K562 (cell line): Measurements from ENCODE around the gene CACNA2D4. TPM values are rescaled to one million over a fixed set of nuclear protein-coding genes. Genes with fewer than 3 reads are reported as not detected.

Experiments used
- ATAC-seq: fragments of 200-7000 bp; cut with Tn5 transposase; 3 replicates; pipeline ENCODE4 v1.9.1; 2020; ENCODE audit warnings: moderate library complexity
- BruUV-seq: library from RNA; stranded (reverse); fragments of 400-500 nt; replicated peaks from 2 replicates; lab custom pipeline; 2021; lab: Mats Ljungman, UMichigan
- CTCF ChIA-PET: fragments of 300-600 bp; formaldehyde crosslinking; extraction: SDS; loops from one replicate; lab custom pipeline; 2021; ENCODE audit warnings: low intra/inter-chr PET ratio; lab: Yijun Ruan, JAX
- POLR2A ChIA-PET: fragments of 300-600, 350-650 bp; sonication (Branson Sonifier 250); formaldehyde crosslinking; extraction: SDS; loops from one replicate; lab custom pipeline; 2021; ENCODE audit warnings: antibody characterized with exemption, inconsistent platforms; lab: Yijun Ruan, JAX
- DNase-seq, 4 experiments: peaks; one replicate each; pipeline versions ENCODE4 v3.0.0 to v3.0.0-alpha.2; 2011 to 2018; ENCODE audit warnings: low spot score in 3 of 4, mixed read lengths in 3 of 4; ENCODE audit errors: extremely low read depth in 1 of 4
- FAIRE-seq: peaks from 2 replicates; lab custom pipeline; 2011; peaks lifted over from hg19 to GRCh38; lab: Jason Lieb, UNC
- H2AFZ ChIP-seq: 2 replicates; pipeline ENCODE4 v1.6.0; 2011; ENCODE audit warnings: low read depth, low read length, control low read depth, inconsistent platforms
- H3K27ac ChIP-seq: fragments of 200-600 bp; 3 replicates; pipeline ENCODE4 v1.8.0; 2011; ENCODE audit warnings: low read depth, mild to moderate bottlenecking, control low read depth, inconsistent platforms, low read length, moderate library complexity, mixed read lengths; ENCODE audit errors: extremely low read depth
- H3K27me3 ChIP-seq, 2 experiments: fragments of 300-600 bp in 1 of 2; 2 replicates in 1 of 2; 3 replicates in 1 of 2; pipeline versions ENCODE4 v1.6.0 to v1.8.0; 2011; ENCODE audit warnings: inconsistent platforms in 2 of 2, low read length in 2 of 2, mild to moderate bottlenecking in 1 of 2, mixed read lengths in 1 of 2, moderate library complexity in 1 of 2; ENCODE audit not compliant: control insufficient read depth in 2 of 2, insufficient read depth in 2 of 2
- H3K36me3 ChIP-seq: fragments of 300-600 bp; 3 replicates; pipeline ENCODE4 v1.8.0; 2011; ENCODE audit warnings: mild to moderate bottlenecking, low read length, inconsistent platforms; ENCODE audit not compliant: control insufficient read depth, insufficient read depth
- H3K4me1 ChIP-seq, 2 experiments: fragments of 200-600 bp in 1 of 2; replicated peaks in 1 of 2; 2 replicates in 1 of 2; 3 replicates in 1 of 2; pipeline versions ENCODE4 v1.5.1 to v1.8.0; 2011; ENCODE audit warnings: inconsistent platforms in 2 of 2, low read length in 2 of 2, mild to moderate bottlenecking in 1 of 2, mixed read lengths in 1 of 2, moderate library complexity in 1 of 2; ENCODE audit not compliant: control insufficient read depth in 2 of 2, insufficient read depth in 2 of 2
- H3K4me2 ChIP-seq: 2 replicates; pipeline ENCODE4 v1.6.1; 2011; ENCODE audit warnings: low read length, control low read depth, inconsistent platforms, mixed read lengths; ENCODE audit not compliant: insufficient read depth
- H3K4me3 ChIP-seq: fragments of 200-600 bp; sonication (generic), shearing (Covaris generic); 2 replicates; pipeline ENCODE4 v1.5.1; 2016; ENCODE audit warnings: control low read depth, inconsistent platforms
- H3K79me2 ChIP-seq: fragments of 200-600 bp; 3 replicates; pipeline ENCODE4 v1.8.0; 2011; ENCODE audit warnings: low read length, inconsistent platforms; ENCODE audit not compliant: control insufficient read depth, insufficient read depth
- H3K9ac ChIP-seq, 2 experiments: 2 replicates each; pipeline versions ENCODE4 v1.6.0 to v1.6.1; 2011; ENCODE audit warnings: low read depth in 2 of 2, low read length in 2 of 2, control low read depth in 1 of 2, inconsistent platforms in 1 of 2, mild to moderate bottlenecking in 1 of 2, mixed read lengths in 1 of 2; ENCODE audit not compliant: insufficient read depth in 1 of 2
- H3K9me1 ChIP-seq: one replicate; pipeline ENCODE4 v1.6.0; 2011; ENCODE audit warnings: inconsistent platforms, mild to moderate bottlenecking, low read length, moderate library complexity; ENCODE audit not compliant: control insufficient read depth, insufficient read depth
- H3K9me3 ChIP-seq: replicated peaks from 2 replicates; pipeline ENCODE4 v1.5.1; 2011; ENCODE audit warnings: low read depth, low read length, inconsistent platforms; ENCODE audit not compliant: control insufficient read depth, insufficient read depth
- H4K20me1 ChIP-seq: replicated peaks from 2 replicates; pipeline ENCODE4 v1.6.1; 2011; ENCODE audit warnings: low read length, inconsistent platforms, mixed read lengths; ENCODE audit not compliant: control insufficient read depth, insufficient read depth
- RNF2 ChIP-seq: sonication (generic); IDR thresholded peaks from 2 replicates; pipeline ENCODE4 v1.6.1; 2016
- SIN3B ChIP-seq: fragments of 450-650 bp; IDR thresholded peaks from 2 replicates; pipeline ENCODE4 v1.6.1; 2017; ENCODE audit warnings: low read depth, mild to moderate bottlenecking, moderate library complexity
- ZNF76 ChIP-seq: fragments of 250-450 bp; sonication (Bioruptor Pico); IDR thresholded peaks from 2 replicates; pipeline ENCODE4 v1.4.0; 2020; ENCODE audit warnings: mild to moderate bottlenecking, moderate library complexity, borderline replicate concordance
- WGBS: fragments of 100-300 bp; shearing (Covaris generic); methylation state at CpG from one replicate; pipeline ENCODE4 v1.1.6; 2016; ENCODE audit warnings: low coverage, mixed read lengths; ENCODE audit not compliant: insufficient coverage; ENCODE audit errors: missing lambda C conversion rate; 5-methylcytosine and 5-hydroxymethylcytosine counted together
- in situ Hi-C: fragments of 300-500 bp; cut with MboI; formaldehyde crosslinking; loops from 4 replicates; pipeline ENCODE4 v1.15.0; 2018; ENCODE audit warnings: inconsistent platforms, mixed read lengths
- intact Hi-C: fragments of 100-400 bp; cut with micrococcal nuclease; formaldehyde crosslinking; loops from 2 replicates; pipeline ENCODE4 v1.14.2; 2022
- polyA plus RNA-seq, 8 experiments: library from polyadenylated mRNA; depleted of rRNA in 4 of 8; stranded (reverse) in 5 of 8; unstranded in 3 of 8; fragments of >200 nt; fragmentation: Nextera tagmentation in 2 of 8; fragmentation: Illumina TruSeq in 1 of 8; extraction: Ambion mirVana in 2 of 8; extraction: Trizol in 1 of 8; gene quantifications; 2 replicates each; pipeline versions ENCODE4 v1.2.1 to v1.2.3, GENCODE V29; 2011 to 2014; ENCODE audit warnings: inconsistent platforms in 1 of 8, missing spikeins in 1 of 8
- total RNA-seq, 7 experiments: library from RNA; depleted of rRNA in 6 of 7; stranded (reverse); fragments of >200 nt in 6 of 7; fragmentation: Illumina TruSeq in 2 of 7; extraction: Trizol in 2 of 7; gene quantifications; 2 replicates each; pipeline versions ENCODE4 v1.2.1 to v1.2.3, GENCODE V29; 2011 to 2021; ENCODE audit warnings: low replicate concordance in 1 of 7

Gene CACNA2D4
- total and polyA plus RNA-seq, 9 of the 15 experiments (the other 6 are each of a cell fraction or from before 2014, with no cell fraction given): 0.04 to 0.69 (median 0.40) TPM; not detected in 3

- Histone ChIP-seq H3K36me3 (no peaks in the 10 kb centered on the region), H3K27me3 (no peaks in the 10 kb centered on the region), H3K9me1 (no peaks in the 10 kb centered on the region), H2AFZ (no peak overlapping the region), H3K79me2 (no peaks in the 10 kb centered on the region), H3K27ac (no peak overlapping the region), H3K4me1 (peaks cover 19 to 25% of the 10 kb centered on the region in 2 experiments), H4K20me1 (no peaks in the 10 kb centered on the region), H3K4me3 (no peak overlapping the region), H3K4me2 (no peak overlapping the region), H3K9ac (no peak overlapping the region), H3K9me3 (no peaks in the 10 kb centered on the region)
- in situ Hi-C loops (no loop called here), intact Hi-C loops (no loop called here)
- FAIRE-seq (no peak), DNase-seq (no peak), ATAC-seq (no peak)
- BruUV-seq: no TSS peak
- CTCF ChIA-PET: no interaction called here
- WGBS: 84% methylated on average over 12 of the region's 16 CpGs
- POLR2A ChIA-PET: interaction anchor here (0.6 kb wide), 1 partner anchor 153 kb away, joined by 3 read pairs; no protein-coding TSS in a partner anchor
- no peak for TF ChIP-seq ZNF76 (CRISPR knock-in tag)
- TF ChIP-seq SIN3B: no peak
Observed at GRCh38 chr12:1805441-1806081, 112.9 kb downstream of the CACNA2D4 start.

GRCh38 chr12:1804545-1805332, 113.7 kb downstream of the CACNA2D4 start:
- FAIRE-seq (peak; percentile 97), ATAC-seq (peak; percentile 97)
- no peak for TF ChIP-seq RNF2

More at GRCh38 chr12:1804545-1805332, 113.7 kb downstream of the CACNA2D4 start:
- POLR2A ChIA-PET: interaction anchor here (0.6 kb wide), 1 partner anchor 154 kb away, joined by 3 read pairs; no protein-coding TSS in a partner anchor
- peak overlapping the region; percentile 97 for H2AFZ ChIP-seq
- no peaks in the 10 kb centered on the region for H4K20me1 ChIP-seq
- H3K4me2 ChIP-seq: peak overlapping the region; percentile 43
- CTCF ChIA-PET: no interaction called here
- in situ Hi-C loops (no loop called here), intact Hi-C loops (no loop called here)
- no peak overlapping the region for H3K27ac ChIP-seq
- no peaks in the 10 kb centered on the region for H3K9me3 ChIP-seq
- no peaks in the 10 kb centered on the region for H3K27me3 ChIP-seq
- H3K9me1 ChIP-seq: no peaks in the 10 kb centered on the region
- WGBS: 19% methylated on average over 18 of the region's 25 CpGs
- H3K4me3 ChIP-seq: no peak overlapping the region
- no peaks in the 10 kb centered on the region for H3K36me3 ChIP-seq
- peak; percentile 86 to 90 (median 90) for DNase-seq
- H3K4me1 ChIP-seq: peaks cover 11 to 21% of the 10 kb centered on the region in 2 experiments
- H3K79me2 ChIP-seq: no peaks in the 10 kb centered on the region
- H3K9ac ChIP-seq: no peak overlapping the region
- no TSS peak for BruUV-seq
